Neuronal stem cell (in vitro differentiated cells): Measurements from ENCODE around the gene GDF7.
A peak's percentile ranks its signal among the peaks of the same experiment; 100 is the strongest.

Experiments used
- DNase-seq: peaks from one replicate; pipeline ENCODE4 v3.0.0-alpha.2; 2013; ENCODE audit warnings: low spot score
- H2AFZ ChIP-seq: one replicate; pipeline ENCODE4 v1.6.1; 2013; ENCODE audit warnings: mild to moderate bottlenecking, low read length, inconsistent platforms
- H2AK5ac ChIP-seq: 2 replicates; pipeline ENCODE4 v1.6.1; 2013; ENCODE audit warnings: low read depth, mild to moderate bottlenecking, inconsistent platforms, low read length, moderate library complexity, mixed read lengths
- H2BK120ac ChIP-seq: 2 replicates; pipeline ENCODE4 v1.6.1; 2013; ENCODE audit warnings: low read depth, mild to moderate bottlenecking, inconsistent platforms, low read length, moderate library complexity, mixed read lengths
- H2BK12ac ChIP-seq: one replicate; pipeline ENCODE4 v1.6.1; 2013; ENCODE audit warnings: low read length, inconsistent platforms
- H2BK15ac ChIP-seq: 2 replicates; pipeline ENCODE4 v1.6.1; 2013; ENCODE audit warnings: mild to moderate bottlenecking, low read length, inconsistent platforms, mixed read lengths
- H2BK5ac ChIP-seq: one replicate; pipeline ENCODE4 v1.6.1; 2013; ENCODE audit warnings: inconsistent platforms, mild to moderate bottlenecking, low read length, moderate library complexity
- H3K14ac ChIP-seq: one replicate; pipeline ENCODE4 v1.6.1; 2013; ENCODE audit warnings: low read length, inconsistent platforms
- H3K18ac ChIP-seq: 2 replicates; pipeline ENCODE4 v1.6.1; 2013; ENCODE audit warnings: low read length, inconsistent platforms
- H3K23ac ChIP-seq: 2 replicates; pipeline ENCODE4 v1.6.1; 2013; ENCODE audit warnings: low read depth, mild to moderate bottlenecking, mixed read lengths, low read length, inconsistent platforms; ENCODE audit not compliant: poor library complexity
- H3K27ac ChIP-seq: replicated peaks from 3 replicates; pipeline ENCODE4 v1.5.1; 2013; ENCODE audit warnings: low read length, inconsistent platforms
- H3K27me3 ChIP-seq, 3 experiments: 2 replicates each; pipeline ENCODE4 v1.6.1; 2013; ENCODE audit warnings: low read length in 3 of 3, mild to moderate bottlenecking in 2 of 3, inconsistent platforms in 1 of 3, low read depth in 1 of 3, mixed read lengths in 1 of 3, moderate library complexity in 1 of 3; ENCODE audit not compliant: control insufficient read depth in 3 of 3, insufficient read depth in 3 of 3
- H3K36me3 ChIP-seq, 2 donors: replicated peaks in 1 of 2; 2 replicates each; pipeline ENCODE4 v1.6.1; 2013; ENCODE audit warnings: low read length in 2 of 2; ENCODE audit not compliant: control insufficient read depth in 2 of 2, insufficient read depth in 2 of 2
- H3K4ac ChIP-seq: 2 replicates; pipeline ENCODE4 v1.6.1; 2013; ENCODE audit warnings: inconsistent platforms, mild to moderate bottlenecking, low read length, moderate library complexity
- H3K4me1 ChIP-seq, 2 donors: 1 replicate in 1 of 2; 2 replicates in 1 of 2; pipeline ENCODE4 v1.6.1; 2013; ENCODE audit warnings: low read length in 2 of 2, low read depth in 1 of 2; ENCODE audit not compliant: control insufficient read depth in 2 of 2, insufficient read depth in 1 of 2
- H3K4me2 ChIP-seq: one replicate; pipeline ENCODE4 v1.6.1; 2013; ENCODE audit warnings: mild to moderate bottlenecking, low read length, inconsistent platforms; ENCODE audit not compliant: insufficient read depth, poor library complexity, severe bottlenecking
- H3K4me3 ChIP-seq, 2 donors: 2 replicates each; pipeline ENCODE4 v1.5.1; 2013; ENCODE audit warnings: low read length in 2 of 2, mild to moderate bottlenecking in 2 of 2, inconsistent platforms in 1 of 2, moderate library complexity in 1 of 2
- H3K79me1 ChIP-seq: one replicate; pipeline ENCODE4 v1.6.1; 2013; ENCODE audit warnings: low read depth, mild to moderate bottlenecking, inconsistent platforms, low read length, moderate library complexity
- H3K9ac ChIP-seq: one replicate; pipeline ENCODE4 v1.6.1; 2013; ENCODE audit warnings: mild to moderate bottlenecking, low read depth, low read length, inconsistent platforms; ENCODE audit not compliant: poor library complexity
- H3K9me3 ChIP-seq, 2 donors: replicated peaks in 1 of 2; 2 replicates each; pipeline versions ENCODE3 to v1.6.1; 2013; ENCODE audit warnings: low read length in 2 of 2, mild to moderate bottlenecking in 2 of 2, inconsistent platforms in 1 of 2, low read depth in 1 of 2, mixed read lengths in 1 of 2, moderate library complexity in 1 of 2; ENCODE audit not compliant: control insufficient read depth in 2 of 2, insufficient read depth in 1 of 2
- H4K8ac ChIP-seq: one replicate; pipeline ENCODE4 v1.6.1; 2013; ENCODE audit warnings: low read depth, mild to moderate bottlenecking, inconsistent platforms, low read length, moderate library complexity
- H4K91ac ChIP-seq: one replicate; pipeline ENCODE4 v1.6.1; 2013; ENCODE audit warnings: low read length, low read depth, mild to moderate bottlenecking, inconsistent platforms; ENCODE audit not compliant: poor library complexity
- WGBS, 2 donors: extraction: QIAGEN DNeasy Blood & Tissue Kit; methylation state at CpG; one replicate each; pipeline ENCODE4 v1.1.7; 2013; ENCODE audit warnings: missing lambda C conversion rate in 2 of 2, mixed read lengths in 1 of 2; ENCODE audit not compliant: insufficient read length in 2 of 2, insufficient replicate concordance in 1 of 2; ENCODE audit errors: extremely low coverage in 2 of 2; 5-methylcytosine and 5-hydroxymethylcytosine counted together

The GDF7 gene

GRCh38 chr2:20669562-20670314 is 2.8 kb downstream of the GDF7 start:
- H3K23ac ChIP-seq, result peak overlapping the region; percentile 83
- H2BK120ac ChIP-seq, result peak overlapping the region; percentile 63
- no peaks in the 10 kb centered on the region for H3K79me1 ChIP-seq
- H3K27ac ChIP-seq, result no peak overlapping the region
- no peak overlapping the region for H3K4me3 ChIP-seq
- H3K9me3 ChIP-seq, result peaks cover 0 to 10% of the 10 kb centered on the region in 2 donors
- H4K91ac ChIP-seq, result no peak overlapping the region
- no peak overlapping the region for H3K4me2 ChIP-seq
- no peak for DNase-seq
- peaks cover 40 to 91% (median 60%) of the 10 kb centered on the region in 3 experiments for H3K27me3 ChIP-seq
- H2BK15ac ChIP-seq, result peak overlapping the region; percentile 82
- no peak overlapping the region for H2BK5ac ChIP-seq
- no peak overlapping the region for H3K4ac ChIP-seq
- no peak overlapping the region for H2AK5ac ChIP-seq
- peaks cover 15 to 23% of the 10 kb centered on the region in 2 donors for H3K4me1 ChIP-seq
- no peak overlapping the region for H4K8ac ChIP-seq
- no peak overlapping the region for H3K9ac ChIP-seq
- no CpG with 5 or more reads among the region's 45 CpGs for WGBS, 2 donors
- peak overlapping the region; percentile 78 for H3K14ac ChIP-seq
- no peak overlapping the region for H2BK12ac ChIP-seq
- H3K36me3 ChIP-seq, result no peaks in the 10 kb centered on the region
- H2AFZ ChIP-seq, result no peak overlapping the region
- H3K18ac ChIP-seq, result peak overlapping the region; percentile 70

GRCh38 chr2:20670315-20671035 is 3.5 kb downstream of the GDF7 start:
- H3K4me1 ChIP-seq, result peaks cover 14 to 21% of the 10 kb centered on the region in 2 donors
- peak overlapping the region; percentile 96 for H2AK5ac ChIP-seq
- DNase-seq, result no peak
- H3K4me2 ChIP-seq, result no peak overlapping the region
- H2BK12ac ChIP-seq, result no peak overlapping the region
- H2AFZ ChIP-seq, result no peak overlapping the region
- peak overlapping the region in 1 of 2 donors; percentile 56 for H3K4me3 ChIP-seq
- peak overlapping the region; percentile 52 for H3K9ac ChIP-seq
- H3K23ac ChIP-seq, result peak overlapping the region; percentile 97
- no peaks in the 10 kb centered on the region for H3K79me1 ChIP-seq
- peak overlapping the region; percentile 78 for H3K14ac ChIP-seq
- H4K91ac ChIP-seq, result no peak overlapping the region
- no peaks in the 10 kb centered on the region for H3K36me3 ChIP-seq
- peak overlapping the region; percentile 63 for H2BK120ac ChIP-seq
- H2BK15ac ChIP-seq, result peak overlapping the region; percentile 82
- H2BK5ac ChIP-seq, result no peak overlapping the region
- H4K8ac ChIP-seq, result no peak overlapping the region
- H3K27me3 ChIP-seq, result peaks cover 32 to 83% (median 54%) of the 10 kb centered on the region in 3 experiments
- H3K27ac ChIP-seq, result no peak overlapping the region
- WGBS, 2 donors, result no CpG with 5 or more reads among the region's 83 CpGs
- H3K18ac ChIP-seq, result peak overlapping the region; percentile 70
- H3K9me3 ChIP-seq, result peaks cover 0 to 10% of the 10 kb centered on the region in 2 donors
- H3K4ac ChIP-seq, result no peak overlapping the region

DNA sequence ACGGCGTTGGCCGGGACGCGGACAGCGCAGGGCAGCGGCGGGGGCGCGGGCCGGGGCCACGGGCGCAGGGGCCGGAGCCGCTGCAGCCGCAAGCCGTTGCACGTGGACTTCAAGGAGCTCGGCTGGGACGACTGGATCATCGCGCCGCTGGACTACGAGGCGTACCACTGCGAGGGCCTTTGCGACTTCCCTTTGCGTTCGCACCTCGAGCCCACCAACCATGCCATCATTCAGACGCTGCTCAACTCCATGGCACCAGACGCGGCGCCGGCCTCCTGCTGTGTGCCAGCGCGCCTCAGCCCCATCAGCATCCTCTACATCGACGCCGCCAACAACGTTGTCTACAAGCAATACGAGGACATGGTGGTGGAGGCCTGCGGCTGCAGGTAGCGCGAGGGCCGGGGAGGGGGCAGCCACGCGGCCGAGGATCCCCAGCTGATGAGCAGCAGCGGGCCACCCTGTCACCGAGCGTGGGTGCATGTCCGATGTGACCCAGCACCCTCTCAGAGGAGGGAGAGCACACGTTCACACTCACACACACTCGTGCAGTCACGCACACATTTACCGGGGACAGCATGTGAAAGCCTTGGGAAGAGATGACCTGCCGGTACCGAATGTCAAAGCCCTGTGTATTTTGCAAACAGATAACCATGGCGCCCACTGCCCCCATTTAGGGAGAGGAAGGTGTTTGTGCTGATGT is 4.2 kb downstream of the GDF7 start:
- Histone ChIP-seq H2BK12ac (no peak overlapping the region), H3K4ac (peak overlapping the region; percentile 13), H3K18ac (peak overlapping the region; percentile 70), H2AFZ (no peak overlapping the region), H3K9ac (peak overlapping the region; percentile 52), H2BK120ac (peak overlapping the region; percentile 50), H4K91ac (peak overlapping the region; percentile 32), H3K27me3 (peaks cover 25 to 76% (median 47%) of the 10 kb centered on the region in 3 experiments), H3K23ac (peak overlapping the region; percentile 97), H3K36me3 (no peaks in the 10 kb centered on the region), H3K4me1 (peaks cover 12 to 22% of the 10 kb centered on the region in 2 donors), H2AK5ac (peak overlapping the region; percentile 96), H2BK15ac (no peak overlapping the region), H3K27ac (no peak overlapping the region), H3K79me1 (no peaks in the 10 kb centered on the region), H3K9me3 (peaks cover 0 to 10% of the 10 kb centered on the region in 2 donors), H2BK5ac (peak overlapping the region; percentile 62), H3K14ac (peak overlapping the region; percentile 50), H3K4me3 (peak overlapping the region in 1 of 2 donors; percentile 47), H4K8ac (no peak overlapping the region), H3K4me2 (no peak overlapping the region)
- WGBS, 2 donors, result no CpG with 5 or more reads among the region's 60 CpGs
- no peak for DNase-seq
